Endothelial cell of umbilical vein (primary cell): Measurements from ENCODE around the gene FTO.

ENCODE experiments used
- CTCF ChIP-seq, 2 donors: IDR thresholded peaks; 1 replicate in 1 of 2; 2 replicates in 1 of 2; pipeline ENCODE4 v1.5.1; 2011; ENCODE audit warnings: low read length in 2 of 2, mild to moderate bottlenecking in 2 of 2, moderate library complexity in 2 of 2, control low read depth in 1 of 2, inconsistent platforms in 1 of 2, low read depth in 1 of 2; ENCODE audit not compliant: insufficient read depth in 1 of 2; ENCODE audit errors: extremely low read depth in 1 of 2
- EZH2 ChIP-seq: IDR thresholded peaks from 2 replicates; pipeline ENCODE4 v1.6.1; 2012; ENCODE audit warnings: borderline replicate concordance, low read depth, mild to moderate bottlenecking, moderate library complexity, low read length, inconsistent platforms; ENCODE audit not compliant: severe bottlenecking
- FOS ChIP-seq: IDR thresholded peaks from 2 replicates; pipeline ENCODE4 v1.6.1; 2011; ENCODE audit warnings: mild to moderate bottlenecking, low read length, moderate library complexity, borderline replicate concordance; ENCODE audit not compliant: insufficient read depth
- GATA2 ChIP-seq: IDR thresholded peaks from 2 replicates; pipeline ENCODE4 v1.7.0; 2011; ENCODE audit warnings: low read depth, mild to moderate bottlenecking, moderate library complexity, mixed read lengths, low read length; ENCODE audit not compliant: insufficient read length, insufficient read depth
- JUN ChIP-seq: IDR thresholded peaks from 2 replicates; pipeline ENCODE4 v1.6.1; 2011; ENCODE audit warnings: borderline replicate concordance, low read depth; ENCODE audit not compliant: insufficient read length, insufficient read depth
- MAX ChIP-seq: IDR thresholded peaks from 2 replicates; pipeline ENCODE4 v1.6.1; 2011; ENCODE audit not compliant: insufficient read depth, insufficient read length
- POLR2A ChIP-seq: IDR thresholded peaks from 2 replicates; pipeline ENCODE4 v1.6.1; 2012; ENCODE audit warnings: low read depth, mild to moderate bottlenecking, control low read depth, low read length
- POLR2AphosphoS5 ChIP-seq: IDR thresholded peaks from 2 replicates; pipeline ENCODE4 v1.6.1; 2012; ENCODE audit warnings: low read depth, mild to moderate bottlenecking, control low read depth, low read length, moderate library complexity; ENCODE audit not compliant: insufficient read depth

GRCh38 chr16:54177862-54178477, 474.0 kb downstream of the FTO start:
- TF ChIP-seq CTCF (IDR thresholded peaks at IDR 0.05; ENCODE audit: extremely low read depth in 1 of 2, insufficient read depth in 1 of 2, low read depth in 1 of 2, low read length in 2 of 2) (no peak), POLR2AphosphoS5 (no peak), POLR2A (no peak), EZH2 (no peak), MAX (no peak), JUN (no peak), GATA2 (no peak), FOS (no peak)
